Loucy (cell line): ENCODE results near the gene MAGEB3.

ENCODE experiments used
- H2AFZ ChIP-seq: fragments of 200-600 bp; sonication (generic); 2 replicates; pipeline ENCODE4 v1.6.0; 2016; ENCODE audit warnings: antibody characterized with exemption, mild to moderate bottlenecking, low read length, moderate library complexity
- H3F3A ChIP-seq: fragments of 200-600 bp; 2 replicates; pipeline ENCODE4 v1.6.0; 2016; ENCODE audit warnings: antibody characterized with exemption, low read depth, mild to moderate bottlenecking
- H3K27me3 ChIP-seq: fragments of 200-600 bp; sonication (generic); 2 replicates; pipeline ENCODE4 v1.6.1; 2014; ENCODE audit warnings: low read length, mild to moderate bottlenecking; ENCODE audit not compliant: insufficient read depth, poor library complexity, severe bottlenecking
- H3K36me3 ChIP-seq: fragments of 200-600 bp; sonication (generic); 2 replicates; pipeline ENCODE4 v1.6.1; 2016; ENCODE audit warnings: low read length; ENCODE audit not compliant: insufficient read depth
- H3K4me1 ChIP-seq: fragments of 200-600 bp; sonication (generic); 2 replicates; pipeline ENCODE4 v1.5.1; 2014; ENCODE audit warnings: low read length, mild to moderate bottlenecking; ENCODE audit not compliant: insufficient read depth, poor library complexity, severe bottlenecking
- H3K4me2 ChIP-seq: fragments of 200-600 bp; sonication (generic); 2 replicates; pipeline ENCODE4 v1.6.0; 2014; ENCODE audit warnings: antibody characterized with exemption, low read length, low read depth, mild to moderate bottlenecking; ENCODE audit not compliant: poor library complexity, severe bottlenecking
- H3K4me3 ChIP-seq: fragments of 200-600 bp; sonication (generic); 2 replicates; pipeline ENCODE4 v1.5.1; 2014; ENCODE audit warnings: low read length, mild to moderate bottlenecking, mixed read lengths; ENCODE audit not compliant: poor library complexity, severe bottlenecking
- H3K79me2 ChIP-seq: fragments of 200-600 bp; sonication (generic); 2 replicates; pipeline ENCODE4 v1.6.1; 2014; ENCODE audit warnings: low read length; ENCODE audit not compliant: insufficient read depth
- H3K9ac ChIP-seq: fragments of 200-600 bp; sonication (generic); 2 replicates; pipeline ENCODE4 v1.6.0; 2014; ENCODE audit warnings: mild to moderate bottlenecking, low read depth, low read length, moderate library complexity; ENCODE audit not compliant: poor library complexity, severe bottlenecking
- H3K9me2 ChIP-seq: fragments of 200-600 bp; sonication (generic); replicated peaks from 2 replicates; pipeline ENCODE4 v1.6.1; 2016; ENCODE audit warnings: low read depth, low read length, mixed read lengths
- H3K9me3 ChIP-seq: fragments of 200-600 bp; sonication (generic); 2 replicates; pipeline ENCODE4 v1.6.1; 2014; ENCODE audit warnings: mild to moderate bottlenecking, antibody characterized with exemption, low read length, low read depth; ENCODE audit not compliant: insufficient read depth
- H4K20me1 ChIP-seq: fragments of 200-600 bp; sonication (generic); 2 replicates; pipeline ENCODE4 v1.6.0; 2014; ENCODE audit warnings: antibody characterized with exemption, low read length, mild to moderate bottlenecking; ENCODE audit not compliant: insufficient read depth, poor library complexity, severe bottlenecking
- EZH2phosphoT487 ChIP-seq: fragments of 200-600 bp; IDR thresholded peaks from 2 replicates; pipeline ENCODE4 v1.6.1; 2018; ENCODE audit warnings: antibody characterized with exemption, mild to moderate bottlenecking, moderate library complexity, borderline replicate concordance
- TF ChIP-seq, protein P1 (sequence below): fragments of 200-600 bp; sonication (generic); conservative IDR thresholded peaks from 2 replicates; pipeline ENCODE4 v1.5.1; 2014; ENCODE audit warnings: mild to moderate bottlenecking, antibody characterized with exemption, low read length

Gene MAGEB3

DNA sequence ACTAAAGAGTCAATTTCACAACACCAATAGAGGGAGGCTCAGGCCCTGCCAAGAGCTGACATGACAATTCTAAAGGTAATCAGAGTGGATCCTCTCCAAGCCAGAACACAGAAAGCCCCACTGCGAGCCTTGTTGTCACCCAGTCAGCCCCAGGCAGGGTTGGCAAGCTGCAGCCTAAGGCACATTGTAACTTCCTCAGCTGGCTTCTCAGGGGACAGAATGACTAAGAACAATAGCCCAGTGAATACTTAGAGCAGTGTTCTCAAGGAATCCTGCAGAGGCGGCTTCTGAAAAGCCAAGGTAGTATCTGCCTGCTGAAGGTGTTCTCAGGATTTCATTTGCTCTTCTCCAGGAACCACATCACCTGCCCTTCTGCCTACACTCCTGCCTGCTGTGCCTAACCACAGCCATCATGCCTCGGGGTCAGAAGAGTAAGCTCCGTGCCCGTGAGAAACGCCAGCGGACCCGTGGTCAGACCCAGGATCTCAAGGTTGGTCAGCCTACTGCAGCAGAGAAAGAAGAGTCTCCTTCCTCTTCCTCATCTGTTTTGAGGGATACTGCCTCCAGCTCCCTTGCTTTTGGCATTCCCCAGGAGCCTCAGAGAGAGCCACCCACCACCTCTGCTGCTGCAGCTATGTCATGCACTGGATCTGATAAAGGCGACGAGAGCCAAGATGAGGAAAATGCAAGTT lies 11.4 kb downstream of the MAGEB3 start, which contains the start of gene MAGEB4:
Gene MAGEB4, plus strand, starts transcription at position 277 of the 692 bp plus-strand sequence. Its CDS starts 136 bp downstream, at position 413.
- H3K9ac ChIP-seq = no peak within 1 kb of the TSS
- H3K27me3 ChIP-seq = no peaks in the 10 kb centered on the region
- H4K20me1 ChIP-seq = no peaks in the 10 kb centered on the region
- no peaks in the 10 kb centered on the region for H3K9me3 ChIP-seq
- H3K9me2 ChIP-seq = no peaks in the 10 kb centered on the region
- H3K79me2 ChIP-seq = no peaks in the 10 kb centered on the region
- H2AFZ ChIP-seq = peak within 1 kb of the TSS; percentile 39; the same call in 1 of the 2 replicates
- peaks cover 2% of the 10 kb centered on the region for H3K4me1 ChIP-seq
- H3K4me2 ChIP-seq = no peak within 1 kb of the TSS
- H3K36me3 ChIP-seq = no peaks in the 10 kb centered on the region
- TF ChIP-seq, protein P1, sequence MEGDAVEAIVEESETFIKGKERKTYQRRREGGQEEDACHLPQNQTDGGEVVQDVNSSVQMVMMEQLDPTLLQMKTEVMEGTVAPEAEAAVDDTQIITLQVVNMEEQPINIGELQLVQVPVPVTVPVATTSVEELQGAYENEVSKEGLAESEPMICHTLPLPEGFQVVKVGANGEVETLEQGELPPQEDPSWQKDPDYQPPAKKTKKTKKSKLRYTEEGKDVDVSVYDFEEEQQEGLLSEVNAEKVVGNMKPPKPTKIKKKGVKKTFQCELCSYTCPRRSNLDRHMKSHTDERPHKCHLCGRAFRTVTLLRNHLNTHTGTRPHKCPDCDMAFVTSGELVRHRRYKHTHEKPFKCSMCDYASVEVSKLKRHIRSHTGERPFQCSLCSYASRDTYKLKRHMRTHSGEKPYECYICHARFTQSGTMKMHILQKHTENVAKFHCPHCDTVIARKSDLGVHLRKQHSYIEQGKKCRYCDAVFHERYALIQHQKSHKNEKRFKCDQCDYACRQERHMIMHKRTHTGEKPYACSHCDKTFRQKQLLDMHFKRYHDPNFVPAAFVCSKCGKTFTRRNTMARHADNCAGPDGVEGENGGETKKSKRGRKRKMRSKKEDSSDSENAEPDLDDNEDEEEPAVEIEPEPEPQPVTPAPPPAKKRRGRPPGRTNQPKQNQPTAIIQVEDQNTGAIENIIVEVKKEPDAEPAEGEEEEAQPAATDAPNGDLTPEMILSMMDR = no peak
- no peak for TF ChIP-seq EZH2phosphoT487
- H3F3A ChIP-seq = no peaks in the 10 kb centered on the region
- no peak within 1 kb of the TSS for H3K4me3 ChIP-seq

DNA sequence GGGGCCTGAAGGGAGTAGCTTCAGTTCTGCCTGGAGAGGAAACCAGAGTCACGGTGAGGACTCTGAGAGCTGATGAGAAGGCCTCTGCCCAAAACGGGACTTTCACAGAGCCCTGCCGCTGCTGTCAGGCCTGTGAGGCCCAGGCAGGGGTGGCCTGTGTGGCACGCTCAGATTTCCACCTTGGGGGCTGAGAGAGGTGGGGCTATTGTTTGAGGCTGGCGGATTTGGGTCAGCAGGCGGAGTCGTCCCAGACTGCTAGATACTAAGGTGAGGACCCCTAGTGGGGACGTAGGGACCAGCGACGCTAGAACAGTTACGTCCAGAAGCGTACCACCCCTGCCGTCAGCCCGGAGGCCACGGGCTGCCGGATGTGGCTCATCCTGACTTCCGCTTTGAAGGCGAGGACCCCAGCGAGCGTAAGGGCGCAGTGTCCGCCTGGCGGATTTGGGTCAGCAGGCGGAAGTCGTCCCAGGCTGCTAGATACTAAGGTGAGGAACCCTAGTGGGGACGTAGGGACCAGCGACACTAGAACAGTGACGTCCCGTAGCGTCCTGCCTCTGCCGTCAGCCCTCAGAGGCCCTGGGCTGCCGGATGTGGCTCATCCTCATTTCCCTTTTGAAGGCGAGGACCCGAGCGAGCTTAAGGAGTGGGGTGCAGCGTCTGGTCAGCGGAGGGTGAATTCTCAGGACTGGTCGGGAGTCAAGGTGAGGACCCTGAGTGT lies 16.5 kb downstream of the MAGEB3 start, which contains the start of gene MAGEB1:
Gene MAGEB1, plus strand, starts transcription at position 378 of the 721 bp plus-strand sequence. CDS start 3,348 bp downstream, outside the sequence.
- Histone ChIP-seq H3K36me3 (no peaks in the 10 kb centered on the region), H3K4me2 (no peak within 1 kb of the TSS), H3K4me1 (peaks cover 2% of the 10 kb centered on the region), H3K9me3 (no peaks in the 10 kb centered on the region), H2AFZ (no peak within 1 kb of the TSS), H3K4me3 (no peak within 1 kb of the TSS), H3F3A (no peaks in the 10 kb centered on the region), H3K9ac (no peak within 1 kb of the TSS), H3K79me2 (no peaks in the 10 kb centered on the region), H3K9me2 (no peaks in the 10 kb centered on the region), H4K20me1 (no peaks in the 10 kb centered on the region), H3K27me3 (no peaks in the 10 kb centered on the region)
- TF ChIP-seq EZH2phosphoT487 = no peak
- TF ChIP-seq, protein P1 = no peak

DNA sequence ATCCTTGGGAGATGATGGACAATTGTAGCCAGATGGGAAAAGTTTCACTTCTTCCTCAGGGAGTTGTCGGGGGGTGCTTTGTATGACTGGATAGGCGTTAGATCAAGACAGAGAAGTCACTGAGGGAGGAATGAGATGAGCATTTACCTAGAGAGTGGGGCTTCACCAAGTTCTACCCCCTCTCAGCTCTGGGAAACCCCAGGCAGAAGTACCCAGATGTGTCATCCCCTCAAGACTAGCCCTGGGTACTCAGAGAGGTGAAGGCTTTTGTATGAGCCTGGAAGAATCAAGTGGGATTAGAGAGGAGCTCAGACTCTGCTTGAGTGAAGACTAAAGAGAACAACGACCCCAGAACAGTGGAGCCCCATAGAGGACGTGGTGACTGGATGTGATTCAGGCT lies 18.4 kb downstream of the MAGEB3 start:
- TF ChIP-seq EZH2phosphoT487 = no peak
- TF ChIP-seq, protein P1 = no peak
- H3K27me3 ChIP-seq = no peaks in the 10 kb centered on the region
- H3K36me3 ChIP-seq = no peaks in the 10 kb centered on the region
- H4K20me1 ChIP-seq = no peaks in the 10 kb centered on the region
- H3F3A ChIP-seq = no peaks in the 10 kb centered on the region
- no peaks in the 10 kb centered on the region for H3K79me2 ChIP-seq
- no peaks in the 10 kb centered on the region for H3K9me2 ChIP-seq
- H3K4me1 ChIP-seq = peaks cover under 1% of the 10 kb centered on the region
- H3K9ac ChIP-seq = no peak overlapping the region
- no peak overlapping the region for H2AFZ ChIP-seq
- H3K9me3 ChIP-seq = no peaks in the 10 kb centered on the region
- H3K4me3 ChIP-seq = no peak overlapping the region
- no peak overlapping the region for H3K4me2 ChIP-seq
